ENCODE results near the gene FOXL2. TPM values are rescaled to one million over a fixed set of nuclear protein-coding genes. Genes with fewer than 3 reads are reported as not detected.

Gene FOXL2
- total and polyA plus RNA-seq, 2 of the 13 experiments (the other 11 are each of a cell fraction or from before 2014, with no cell fraction given), result not detected

- TF ChIP-seq SNAPC4 (CRISPR knock-in tag; IDR thresholded peaks at IDR 0.05) (no peak), ZNF160 (CRISPR knock-in tag; IDR thresholded peaks at IDR 0.05) (no peak), BCL3 (CRISPR knock-in tag; IDR thresholded peaks at IDR 0.05) (peak; percentile 40; the same call in 1 of the 2 replicates), ZNF687 (CRISPR knock-in tag; IDR thresholded peaks at IDR 0.05) (peak; percentile 79), ZFP91 (CRISPR knock-in tag; IDR thresholded peaks at IDR 0.05; ENCODE audit: borderline replicate concordance) (peak; percentile 65; the same call in 1 of the 2 replicates), CSRNP1 (CRISPR knock-in tag; IDR thresholded peaks at IDR 0.05) (no peak), XRCC5 (optimal IDR thresholded peaks at IDR 0.05; ENCODE audit: low read length) (peak; percentile 78), PHF8 (CRISPR knock-in tag; IDR thresholded peaks at IDR 0.05) (peak; percentile 39; the same call in 1 of the 2 replicates), ZBTB7B (CRISPR knock-in tag; IDR thresholded peaks at IDR 0.05) (no peak; the same call in none of the 2 replicates), CREB1 (IDR thresholded peaks at IDR 0.05) (no peak), CREB1 (CRISPR knock-in tag; IDR thresholded peaks at IDR 0.05) (no peak), ZNF430 (CRISPR knock-in tag; IDR thresholded peaks at IDR 0.05) (no peak)
Observed at GRCh38 chr3:138935863-138936740, 10.8 kb downstream of the FOXL2 start (continued).
